HG03439 (cell line): ENCODE results near the gene CD2.

Experiments used
- ATAC-seq: cut with Tn5 transposase; IDR thresholded peaks from one replicate; pipeline ENCODE4 v1.9.1; 2021; ENCODE audit warnings: mild to moderate bottlenecking, moderate library complexity; ENCODE audit not compliant: unreplicated experiment

CD2 gene

GRCh38 chr1:116759636-116760035 is 5.4 kb downstream of the CD2 start:
- no peak for ATAC-seq

GRCh38 chr1:116760487-116760886 is 6.3 kb downstream of the CD2 start:
- ATAC-seq = no peak

GRCh38 chr1:116760996-116761665 is 6.9 kb downstream of the CD2 start:
- ATAC-seq = no peak

- no peak for ATAC-seq
These were observed 8.1 kb downstream of the CD2 start for GRCh38 chr1:116762281-116762680.

GRCh38 chr1:116762781-116763115 is 8.5 kb downstream of the CD2 start:
- no peak for ATAC-seq

GRCh38 chr1:116763116-116763786 is 9.0 kb downstream of the CD2 start:
- no peak for ATAC-seq

GRCh38 chr1:116763787-116764465 is 9.7 kb downstream of the CD2 start:
- ATAC-seq = no peak

GRCh38 chr1:116764466-116764898 is 10.3 kb downstream of the CD2 start:
- no peak for ATAC-seq

GRCh38 chr1:116764906-116765862 is 11.0 kb downstream of the CD2 start:
- ATAC-seq = no peak

GRCh38 chr1:116765962-116766361 is 11.7 kb downstream of the CD2 start:
- no peak for ATAC-seq

GRCh38 chr1:116766616-116767469 is 12.6 kb downstream of the CD2 start:
- ATAC-seq = no peak

GRCh38 chr1:116767782-116768382 is 13.7 kb downstream of the CD2 start:
- no peak for ATAC-seq

- ATAC-seq = no peak
These were observed 14.3 kb downstream of the CD2 start for GRCh38 chr1:116768416-116769103.

- ATAC-seq = no peak
These were observed 14.8 kb downstream of the CD2 start for GRCh38 chr1:116769104-116769452.

GRCh38 chr1:116769561-116769977 is 15.3 kb downstream of the CD2 start:
- peak; percentile 62 for ATAC-seq

- no peak for ATAC-seq
These were observed 15.8 kb downstream of the CD2 start for GRCh38 chr1:116769994-116770393.

- no peak for ATAC-seq
These were observed 16.4 kb downstream of the CD2 start for GRCh38 chr1:116770625-116771024.

- ATAC-seq = no peak
These were observed 17.9 kb downstream of the CD2 start for GRCh38 chr1:116771997-116772647.

GRCh38 chr1:116772648-116773045 is 18.4 kb downstream of the CD2 start:
- no peak for ATAC-seq
